Hippocampal formation (tissue), 2 donors: ENCODE data around the gene GSTM5.
"Not testable (repeated sequence)": the region's sequence is repeated elsewhere in the genome, so short reads cannot be mapped to it uniquely, and the experiment has no call there.

Experiments used
- DNase-seq, 2 donors: peaks; one replicate each; lab custom pipeline; 2025; lab: John Stamatoyannopoulos, UW

GSTM5 gene

GRCh38 chr1:109711593-109712320, at the start of gene GSTM5:
GSTM5 (plus strand) TSS chr1:109712251; CDS start chr1:109712313, 62 bp downstream.
- DNase-seq: not testable (repeated sequence)

DNA sequence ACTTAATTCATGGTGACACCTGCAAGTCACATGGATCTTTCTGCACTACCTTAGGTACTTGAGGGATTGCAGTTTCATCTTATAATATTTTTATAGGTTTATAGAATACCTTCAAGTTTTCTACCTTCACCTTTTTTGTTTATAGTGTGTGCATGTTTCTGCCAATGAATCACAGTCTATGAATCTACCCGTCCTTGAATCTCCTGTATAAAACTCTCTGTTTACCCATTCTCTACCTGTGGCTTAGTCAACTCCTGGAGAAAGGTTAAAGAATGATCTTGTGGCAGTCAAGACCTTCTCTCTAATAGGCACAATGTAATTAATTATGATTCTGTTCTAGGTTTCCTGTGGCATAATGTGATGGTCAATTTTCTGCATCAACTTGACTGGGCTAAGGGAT, 47.4 kb upstream of the GSTM5 start:
- DNase-seq: no peak

DNA sequence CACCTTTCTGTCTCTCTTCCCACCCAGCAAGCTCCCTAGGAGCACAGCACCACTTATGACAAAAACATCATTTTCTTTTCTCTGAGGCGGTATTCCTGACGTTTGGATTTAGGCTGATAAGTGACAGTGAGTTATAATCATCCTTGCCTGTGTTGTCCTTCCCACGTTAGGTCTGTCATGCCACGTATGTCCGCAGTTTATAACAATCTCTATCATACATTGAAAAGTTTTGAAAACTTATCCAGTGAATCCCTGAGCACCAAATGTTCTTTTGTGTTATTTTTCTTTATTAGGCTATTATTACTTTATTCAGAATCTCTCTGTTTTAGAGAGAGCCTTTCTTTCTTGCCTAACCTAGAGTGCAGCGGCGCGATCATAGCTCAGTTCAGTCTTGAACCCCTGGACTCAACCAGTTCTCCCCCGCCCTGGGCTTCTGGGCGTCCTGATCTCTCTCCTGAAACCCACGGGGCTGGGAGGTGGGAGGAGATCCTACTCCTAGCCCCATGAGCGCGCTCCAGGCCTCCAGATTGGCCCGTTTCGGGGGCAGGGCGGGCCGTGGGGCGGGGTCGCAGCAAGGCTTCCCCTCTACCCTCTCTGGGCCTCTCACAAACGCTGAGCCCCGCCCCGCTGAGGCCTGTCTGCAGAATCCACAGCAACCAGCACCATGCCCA, 44.5 kb upstream of the GSTM5 start, which contains the start of gene GSTM2:
TSS of gene GSTM2 (plus strand) at position 606 of the 671 bp plus-strand sequence. CDS start at position 665, 59 bp downstream.
- peak; percentile 70 to 77 for DNase-seq

DNA sequence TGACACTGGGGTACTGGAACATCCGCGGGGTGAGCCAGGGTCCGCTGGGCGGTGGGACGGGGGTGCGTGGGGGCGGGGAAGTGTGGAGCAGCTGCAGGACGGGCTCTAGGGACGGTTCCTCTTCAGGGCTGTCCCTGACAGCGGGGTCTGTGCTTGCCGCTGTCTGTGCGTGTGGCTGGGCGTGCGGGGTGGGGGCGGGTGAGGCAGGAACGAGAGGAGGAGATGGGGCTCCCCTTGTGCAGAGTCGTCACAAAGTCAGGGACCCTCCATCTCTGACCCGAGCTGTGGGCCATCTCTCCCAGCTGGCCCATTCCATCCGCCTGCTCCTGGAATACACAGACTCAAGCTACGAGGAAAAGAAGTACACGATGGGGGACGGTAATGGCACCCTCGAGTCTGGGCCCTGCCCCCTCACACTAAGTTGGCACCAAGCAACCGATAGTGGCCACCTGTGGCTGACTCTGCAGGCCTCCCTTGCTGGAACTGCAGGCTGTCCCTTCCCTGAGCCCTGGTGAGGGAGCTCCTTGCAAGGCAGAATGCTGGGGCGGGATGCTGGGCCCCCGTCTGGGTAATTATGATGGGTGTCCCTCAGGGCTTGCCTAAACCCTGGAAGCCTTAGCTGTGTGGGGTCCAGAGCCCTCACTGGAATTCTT, 43.8 kb upstream of the GSTM5 start:
- no peak for DNase-seq

DNA sequence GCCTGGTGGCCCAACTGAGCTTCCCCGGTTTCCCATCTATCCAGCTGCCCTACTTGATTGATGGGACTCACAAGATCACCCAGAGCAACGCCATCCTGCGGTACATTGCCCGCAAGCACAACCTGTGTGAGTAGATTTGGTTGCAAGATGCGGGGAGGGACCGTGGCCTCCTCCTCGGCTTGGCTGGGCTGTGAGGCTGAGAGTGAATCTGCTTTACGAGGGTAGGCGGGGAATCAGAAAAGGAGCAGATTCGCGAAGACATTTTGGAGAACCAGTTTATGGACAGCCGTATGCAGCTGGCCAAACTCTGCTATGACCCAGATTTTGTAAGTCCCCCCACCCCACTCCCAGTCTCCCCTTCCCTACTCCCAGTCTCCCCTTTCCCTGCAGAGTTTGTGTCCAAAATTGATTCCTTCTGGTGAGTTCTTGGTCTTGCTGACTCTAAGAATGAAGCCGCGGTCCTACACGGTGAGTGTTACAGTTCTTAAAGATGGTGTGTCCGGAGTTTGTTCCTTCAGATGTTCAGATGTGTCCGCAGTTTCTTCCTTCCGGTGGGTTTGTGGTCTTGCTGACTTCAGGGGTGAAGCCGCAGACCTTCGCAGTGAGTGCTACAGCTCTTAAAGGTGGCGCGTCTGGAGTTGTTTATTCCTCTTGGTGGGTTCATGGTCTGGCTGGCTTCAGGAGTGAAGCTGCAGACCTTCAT, 42.7 kb upstream of the GSTM5 start:
- DNase-seq: no peak

DNA sequence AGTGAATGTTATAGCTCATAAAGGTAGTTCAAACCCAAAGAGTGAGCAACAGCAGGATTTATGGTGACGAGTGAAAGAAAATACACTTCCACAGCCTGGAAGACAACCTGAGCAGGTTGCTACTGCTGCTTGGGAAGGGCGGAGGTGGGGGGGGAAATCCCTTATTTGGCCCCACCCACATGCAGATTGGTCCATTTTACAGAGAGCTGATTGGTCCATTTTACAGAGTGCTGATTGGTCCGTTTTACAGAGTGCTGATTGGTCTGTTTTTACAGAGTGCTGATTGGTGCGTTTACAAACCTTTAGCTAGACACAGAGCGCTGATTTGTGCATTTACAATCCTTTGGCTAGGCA, 42.1 kb upstream of the GSTM5 start:
- not testable (repeated sequence) for DNase-seq

- DNase-seq: no peak
These were observed 41.0 kb upstream of the GSTM5 start for GRCh38 chr1:109671067-109671466.

DNA sequence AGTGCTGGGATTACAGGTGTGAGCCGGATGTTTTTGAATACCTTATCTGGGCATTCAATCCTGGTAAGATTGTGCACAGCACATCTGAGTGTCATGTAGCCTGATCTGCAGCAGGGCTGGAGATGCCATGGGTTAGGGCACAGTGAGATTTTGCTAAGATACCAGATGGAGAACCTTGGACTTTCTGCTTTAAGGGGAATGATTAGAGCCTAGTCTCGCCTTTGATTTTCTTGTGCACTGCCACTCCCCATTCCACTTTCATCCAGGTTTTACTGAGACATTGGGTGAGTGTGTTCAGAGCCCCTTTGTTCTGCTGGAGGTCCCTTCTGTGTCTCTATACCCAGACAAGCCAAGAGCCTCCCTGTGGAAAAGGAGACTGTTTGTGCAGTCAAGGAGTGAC, 38.2 kb upstream of the GSTM5 start:
- not testable (repeated sequence) for DNase-seq

DNA sequence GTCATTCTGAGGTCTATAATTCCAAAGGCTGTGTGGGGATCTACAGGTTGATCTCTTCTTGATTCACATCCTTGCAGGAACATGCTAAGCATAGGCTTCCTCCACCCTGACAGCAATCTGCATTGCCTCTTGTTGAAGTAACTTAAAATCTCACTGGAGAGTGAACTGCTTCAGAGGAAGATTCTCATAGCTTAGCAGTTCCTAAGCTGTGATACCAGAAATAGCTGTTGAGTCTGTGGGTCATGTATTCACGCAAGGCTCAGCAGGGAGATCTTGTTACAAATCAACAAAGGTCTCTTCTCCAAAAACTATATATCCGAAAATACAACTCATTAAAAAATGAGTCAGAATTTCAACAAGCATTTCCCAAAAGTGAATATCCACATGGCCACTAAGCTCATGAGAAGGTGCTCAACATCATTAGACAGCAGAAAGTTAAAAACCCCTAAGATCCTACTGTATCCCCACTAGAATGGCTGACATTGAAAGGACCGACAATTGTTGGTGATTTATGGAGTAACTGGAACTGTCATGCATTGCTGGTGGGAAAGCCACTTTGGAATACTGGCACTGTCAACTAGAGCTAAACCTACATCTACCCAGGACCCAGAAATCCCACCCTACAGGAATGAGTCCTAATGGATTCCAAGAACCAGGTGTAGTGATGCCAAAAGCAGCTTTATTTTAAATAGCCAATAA, 35.2 kb upstream of the GSTM5 start:
- not testable (repeated sequence) for DNase-seq

DNA sequence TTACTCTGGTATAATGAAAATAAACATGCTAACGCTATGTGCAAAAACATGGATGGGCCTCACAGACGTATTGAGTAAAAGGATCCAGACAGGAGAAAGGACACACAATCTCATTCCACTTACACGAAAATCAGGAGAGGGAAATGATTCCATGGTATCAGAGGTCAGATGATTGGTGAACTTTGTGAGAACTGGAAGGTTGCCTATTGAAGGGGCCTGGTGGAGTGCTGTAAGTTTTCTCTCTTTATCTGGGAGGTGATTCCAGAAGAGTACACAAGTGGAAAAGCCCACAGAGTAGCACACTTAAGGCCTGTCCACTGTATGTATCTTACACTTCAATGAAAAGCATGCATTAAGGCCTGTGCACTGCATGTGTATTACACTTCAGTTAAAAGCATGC, 34.6 kb upstream of the GSTM5 start:
- DNase-seq: no peak

- not testable (repeated sequence) for DNase-seq
These were observed 33.4 kb upstream of the GSTM5 start for GRCh38 chr1:109678637-109679036.

- not testable (repeated sequence) for DNase-seq
These were observed 27.3 kb upstream of the GSTM5 start for GRCh38 chr1:109684777-109685176.

DNA sequence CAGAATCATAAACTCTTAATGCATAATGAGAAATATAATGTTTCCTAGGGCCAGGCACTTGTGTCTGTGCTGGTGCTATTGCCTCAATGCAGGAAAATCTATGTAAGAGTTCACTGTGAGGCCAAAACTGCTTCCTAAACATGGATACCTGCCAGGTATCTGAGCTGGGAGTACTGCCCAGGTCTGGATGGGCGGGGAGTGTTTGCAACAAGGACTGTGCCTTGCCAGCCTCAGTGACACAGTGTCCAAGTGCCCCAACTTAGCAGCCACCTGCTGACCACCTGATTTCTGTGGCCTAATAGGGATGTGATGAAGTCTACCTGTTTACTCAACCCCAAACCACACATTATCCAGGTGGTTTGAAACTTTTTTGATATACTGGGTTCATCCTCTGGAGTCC, 26.7 kb upstream of the GSTM5 start:
- DNase-seq: not testable (repeated sequence)

DNA sequence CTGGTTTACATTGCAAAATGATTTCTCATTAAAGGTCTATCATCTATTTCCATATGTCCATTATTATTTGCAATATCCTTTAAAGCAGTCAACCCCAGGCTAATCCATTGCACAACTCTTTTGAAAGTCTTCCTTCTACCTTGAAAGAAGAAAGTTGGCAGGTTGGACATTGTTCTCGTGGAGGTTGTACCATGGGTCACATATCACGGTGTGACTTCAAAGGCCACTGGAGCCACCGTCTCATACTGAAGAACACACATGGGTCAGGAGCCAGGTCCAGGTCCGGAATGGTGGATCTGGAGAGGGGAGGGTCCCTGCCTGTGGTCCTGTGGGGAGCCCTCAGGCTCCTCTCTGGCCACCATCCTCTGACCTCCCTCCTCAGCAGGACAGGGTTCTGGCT, 26.2 kb upstream of the GSTM5 start:
- DNase-seq: not testable (repeated sequence)

- DNase-seq: not testable (repeated sequence)
These were observed 24.9 kb upstream of the GSTM5 start for GRCh38 chr1:109687109-109687508.

DNA sequence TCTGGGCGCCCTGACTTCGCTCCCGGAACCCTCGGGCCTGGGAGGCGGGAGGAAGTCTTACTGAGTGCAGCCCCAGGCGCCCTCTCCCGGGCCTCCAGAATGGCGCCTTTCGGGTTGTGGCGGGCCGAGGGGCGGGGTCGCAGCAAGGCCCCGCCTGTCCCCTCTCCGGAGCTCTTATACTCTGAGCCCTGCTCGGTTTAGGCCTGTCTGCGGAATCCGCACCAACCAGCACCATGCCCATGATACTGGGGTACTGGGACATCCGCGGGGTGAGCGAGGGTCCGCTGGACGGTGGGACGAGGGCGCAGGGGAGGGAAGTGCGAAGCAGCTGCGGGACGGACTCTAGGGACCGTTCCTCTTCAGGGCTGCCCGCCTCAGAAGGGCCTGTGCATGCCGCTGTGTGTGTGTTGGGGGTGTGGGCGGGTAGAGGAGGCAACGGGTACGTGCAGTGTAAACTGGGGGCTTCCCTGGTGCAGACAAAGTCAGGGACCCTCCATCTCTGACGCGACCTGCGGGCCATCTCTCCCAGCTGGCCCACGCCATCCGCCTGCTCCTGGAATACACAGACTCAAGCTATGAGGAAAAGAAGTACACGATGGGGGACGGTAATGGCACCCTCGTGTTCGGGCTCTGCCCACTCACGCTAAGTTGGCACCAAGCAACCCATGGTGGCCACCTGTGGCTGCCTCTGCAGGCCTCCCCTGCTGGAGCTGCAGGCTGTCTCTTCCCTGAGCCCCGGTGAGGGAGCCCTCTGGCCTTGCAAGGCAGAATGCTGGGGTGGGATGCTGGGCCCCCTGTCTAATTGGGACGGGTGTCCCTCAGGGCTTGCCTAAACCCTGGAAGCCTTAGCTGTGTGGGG, 24.2 kb upstream of the GSTM5 start, which contains the start of gene GSTM1:
TSS of gene GSTM1 (plus strand) at position 177 of the 859 bp plus-strand sequence. CDS start at position 234, 57 bp downstream.
- peak in 1 of 2 donors; percentile 53 for DNase-seq

DNA sequence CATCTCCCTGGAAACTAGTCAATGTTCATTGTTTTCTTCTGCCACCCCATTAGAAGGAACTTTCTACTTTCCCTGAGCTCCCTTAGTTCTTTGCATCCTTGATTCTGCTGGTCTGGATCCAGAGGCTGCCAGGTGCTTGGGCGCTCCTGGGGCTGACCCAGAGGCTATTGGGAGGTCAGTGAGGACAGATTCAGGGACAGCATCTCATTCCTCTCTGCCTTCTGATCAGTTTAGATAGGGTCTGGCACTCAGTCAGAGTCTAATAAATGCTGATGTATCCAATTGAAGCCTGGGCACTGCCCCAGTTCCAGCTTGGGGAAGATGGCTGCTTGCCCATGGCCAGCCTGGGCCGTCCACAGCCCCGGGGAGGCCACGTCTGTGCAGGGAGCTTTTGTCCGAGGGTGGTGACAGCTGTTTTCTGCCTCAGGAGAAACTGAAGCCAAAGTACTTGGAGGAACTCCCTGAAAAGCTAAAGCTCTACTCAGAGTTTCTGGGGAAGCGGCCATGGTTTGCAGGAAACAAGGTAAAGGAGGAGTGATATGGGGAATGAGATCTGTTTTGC, 22.1 kb upstream of the GSTM5 start:
- no peak for DNase-seq

GRCh38 chr1:109691759-109692158, 20.3 kb upstream of the GSTM5 start:
- no peak for DNase-seq

- not testable (repeated sequence) for DNase-seq
These were observed 17.7 kb upstream of the GSTM5 start for GRCh38 chr1:109694400-109694799.

DNA sequence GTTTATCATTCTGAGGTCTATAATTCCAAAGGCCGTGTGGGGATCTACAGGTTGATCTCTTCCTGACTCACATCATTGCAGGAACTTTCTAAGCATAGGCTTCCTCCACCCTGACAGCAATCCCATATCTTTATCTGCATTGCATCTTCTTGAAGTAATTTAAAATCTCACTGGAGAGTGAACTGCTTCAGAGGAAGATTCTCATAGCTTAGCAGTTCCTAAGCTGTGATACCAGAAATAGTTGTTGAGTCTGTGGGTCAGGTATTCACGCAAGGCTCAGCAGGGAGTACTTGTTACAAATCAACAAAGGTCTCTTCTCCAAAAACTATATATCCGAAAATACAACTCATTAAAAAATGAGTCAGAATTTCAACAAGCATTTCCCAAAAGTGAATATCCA, 16.9 kb upstream of the GSTM5 start:
- not testable (repeated sequence) for DNase-seq
